HEK293 (cell line): ENCODE data around the gene TSHZ2.

Experiments used
- CTCF ChIA-PET: fragments of 350-600 bp; formaldehyde crosslinking; extraction: SDS; loops from one replicate; lab custom pipeline; 2021; ENCODE audit warnings: antibody characterized with exemption; lab: Yijun Ruan, JAX
- POLR2A ChIA-PET: fragments of 300-600 bp; formaldehyde crosslinking; extraction: SDS; loops from one replicate; lab custom pipeline; 2020; ENCODE audit warnings: antibody characterized with exemption, inconsistent platforms; lab: Yijun Ruan, JAX
- H3K27ac ChIP-seq: fragments of 200-500 bp; sonication (Bioruptor generic); 2 replicates; pipeline ENCODE4 v1.5.1; 2014; ENCODE audit warnings: low read depth, low read length, control low read depth, inconsistent platforms; ENCODE audit errors: extremely low read depth
- H3K36me3 ChIP-seq, 2 experiments: fragments of 200-500 bp in 1 of 2; sonication (Bioruptor generic) in 1 of 2; 1 replicate in 1 of 2; 2 replicates in 1 of 2; pipeline ENCODE4 v1.5.1; 2014 to 2017; ENCODE audit warnings: inconsistent platforms in 2 of 2, low read length in 2 of 2; ENCODE audit not compliant: control insufficient read depth in 2 of 2, insufficient read depth in 1 of 2
- H3K4me1 ChIP-seq: fragments of 200-500 bp; sonication (Bioruptor generic); 2 replicates; pipeline ENCODE4 v1.5.1; 2014; ENCODE audit warnings: mild to moderate bottlenecking, low read length, inconsistent platforms; ENCODE audit not compliant: control insufficient read depth, insufficient read depth
- H3K4me3 ChIP-seq: 2 replicates; pipeline ENCODE4 v1.5.1; 2011; ENCODE audit warnings: low read depth, mild to moderate bottlenecking, control low read depth, low read length, moderate library complexity
- H3K9me3 ChIP-seq: fragments of 200-500 bp; sonication (Bioruptor generic); 2 replicates; pipeline ENCODE4 v1.5.1; 2014; ENCODE audit warnings: low read depth, low read length, inconsistent platforms; ENCODE audit not compliant: control insufficient read depth, insufficient read depth
- IKZF3 ChIP-seq: fragments of 450-650 bp; IDR thresholded peaks from 2 replicates; pipeline ENCODE4 v1.5.0; 2018; ENCODE audit warnings: missing biosample characterization, mild to moderate bottlenecking, missing genetic modification characterization, moderate library complexity
- MYNN ChIP-seq: fragments of 450-650 bp; formaldehyde crosslinking; IDR thresholded peaks from 2 replicates; pipeline ENCODE4 v1.5.1; 2016; ENCODE audit warnings: missing biosample characterization, missing genetic modification characterization, borderline replicate concordance
- OVOL3 ChIP-seq: fragments of 450-650 bp; formaldehyde crosslinking; IDR thresholded peaks from 2 replicates; pipeline ENCODE4 v1.5.1; 2016; ENCODE audit warnings: missing biosample characterization, missing genetic modification characterization
- SP3 ChIP-seq: fragments of 450-650 bp; formaldehyde crosslinking; IDR thresholded peaks from 2 replicates; pipeline ENCODE4 v1.5.1; 2016; ENCODE audit warnings: missing biosample characterization, missing genetic modification characterization
- ZNF140 ChIP-seq: fragments of 450-650 bp; formaldehyde crosslinking; IDR thresholded peaks from 2 replicates; pipeline ENCODE4 v1.5.1; 2016; ENCODE audit warnings: missing biosample characterization, missing genetic modification characterization
- ZNF221 ChIP-seq: fragments of 450-650 bp; formaldehyde crosslinking; IDR thresholded peaks from 2 replicates; pipeline ENCODE4 v1.5.1; 2017; ENCODE audit warnings: missing biosample characterization, missing genetic modification characterization, borderline replicate concordance
- ZNF239 ChIP-seq: fragments of 450-650 bp; formaldehyde crosslinking; IDR thresholded peaks from 2 replicates; pipeline ENCODE4 v1.5.1; 2016; ENCODE audit warnings: missing biosample characterization, missing genetic modification characterization
- ZSCAN30 ChIP-seq: fragments of 450-650 bp; IDR thresholded peaks from 2 replicates; pipeline ENCODE4 v1.5.1; 2018; ENCODE audit warnings: missing biosample characterization, mild to moderate bottlenecking, missing genetic modification characterization, moderate library complexity
- TF ChIP-seq, protein P1 (sequence below): fragments of 450-650 bp; formaldehyde crosslinking; IDR thresholded peaks from 2 replicates; pipeline ENCODE4 v1.5.1; 2016; ENCODE audit warnings: missing biosample characterization, missing genetic modification characterization
- TF ChIP-seq, protein P2 (sequence below): fragments of 450-650 bp; formaldehyde crosslinking; IDR thresholded peaks from 2 replicates; pipeline ENCODE4 v1.5.1; 2016; ENCODE audit warnings: missing biosample characterization, missing genetic modification characterization
- TF ChIP-seq, protein P3 (sequence below): fragments of 450-650 bp; formaldehyde crosslinking; IDR thresholded peaks from 2 replicates; pipeline ENCODE4 v1.5.1; 2017; ENCODE audit warnings: missing biosample characterization, missing genetic modification characterization
- TF ChIP-seq, protein P4 (sequence below): fragments of 450-650 bp; formaldehyde crosslinking; IDR thresholded peaks from 2 replicates; pipeline ENCODE4 v1.5.1; 2016; ENCODE audit warnings: missing biosample characterization, missing genetic modification characterization
- TF ChIP-seq, protein P5 (sequence below): fragments of 450-650 bp; formaldehyde crosslinking; IDR thresholded peaks from 2 replicates; pipeline ENCODE4 v1.5.1; 2016; ENCODE audit warnings: missing biosample characterization, missing genetic modification characterization

TSHZ2 gene

DNA sequence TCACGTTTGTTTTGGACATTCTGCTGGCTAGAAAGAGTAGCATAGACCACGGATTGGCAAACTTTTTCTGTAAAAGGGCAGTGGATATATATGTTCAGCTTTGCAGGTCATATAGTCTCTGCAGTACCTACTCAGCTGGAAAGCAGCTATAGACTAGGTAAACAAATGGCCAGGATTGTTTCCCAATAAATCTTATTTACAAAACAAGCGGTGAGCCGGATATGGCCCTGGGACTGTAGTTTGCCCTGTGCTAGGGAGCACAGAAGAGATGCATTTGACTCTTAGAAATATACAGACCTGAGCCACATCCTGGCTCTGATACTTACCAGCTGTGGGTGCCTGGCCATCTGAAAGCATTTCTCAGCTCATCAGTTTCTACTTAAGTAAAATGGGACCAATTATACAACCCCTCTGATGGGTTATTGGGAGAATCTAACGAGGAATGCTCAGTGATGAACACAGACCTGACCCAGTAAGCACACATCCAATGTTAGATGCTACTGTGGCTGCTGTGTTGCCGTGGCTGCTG, 120.7 kb downstream of the TSHZ2 start (continued):
- TF ChIP-seq, protein P1, sequence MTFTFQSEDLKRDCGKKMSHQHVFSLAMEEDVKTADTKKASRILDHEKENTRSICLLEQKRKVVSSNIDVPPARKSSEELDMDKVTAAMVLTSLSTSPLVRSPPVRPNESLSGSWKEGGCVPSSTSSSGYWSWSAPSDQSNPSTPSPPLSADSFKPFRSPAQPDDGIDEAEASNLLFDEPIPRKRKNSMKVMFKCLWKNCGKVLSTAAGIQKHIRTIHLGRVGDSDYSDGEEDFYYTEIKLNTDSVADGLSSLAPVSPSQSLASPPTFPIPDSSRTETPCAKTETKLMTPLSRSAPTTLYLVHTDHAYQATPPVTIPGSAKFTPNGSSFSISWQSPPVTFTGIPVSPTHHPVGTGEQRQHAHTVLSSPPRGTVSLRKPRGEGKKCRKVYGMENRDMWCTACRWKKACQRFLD (tag by site-specific recombination), result no peak
- no peak for TF ChIP-seq ZNF239 (tag by site-specific recombination)

DNA sequence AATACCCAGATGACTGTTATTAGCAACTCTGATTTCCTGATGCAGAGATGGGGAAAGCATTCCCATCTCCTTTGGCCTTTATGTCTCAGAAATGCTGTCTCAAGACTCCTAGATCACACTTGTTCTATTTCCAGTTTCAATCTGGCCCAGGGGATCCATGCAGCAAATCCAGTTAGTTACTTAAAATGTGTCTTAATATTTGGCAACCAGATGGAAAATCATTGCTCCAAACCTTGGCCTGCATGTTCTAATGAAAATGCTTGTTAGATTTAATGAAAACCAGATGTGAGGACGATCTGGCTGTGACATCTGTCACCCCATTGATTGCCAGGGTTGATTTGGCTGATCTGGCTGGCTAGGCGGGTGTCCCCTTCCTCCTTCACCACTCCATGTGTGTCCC, 125.2 kb downstream of the TSHZ2 start:
- Histone ChIP-seq H3K36me3 (no peaks in the 10 kb centered on the region), H3K4me1 (no peaks in the 10 kb centered on the region), H3K4me3 (no peak overlapping the region), H3K27ac (no peak overlapping the region), H3K9me3 (no peaks in the 10 kb centered on the region)
- ChIA-PET CTCF (no interaction called here), POLR2A (no interaction called here)
- no peak for TF ChIP-seq ZSCAN30 (tag by site-specific recombination)
- no peak for TF ChIP-seq ZNF140 (tag by site-specific recombination)
- TF ChIP-seq, protein P2, sequence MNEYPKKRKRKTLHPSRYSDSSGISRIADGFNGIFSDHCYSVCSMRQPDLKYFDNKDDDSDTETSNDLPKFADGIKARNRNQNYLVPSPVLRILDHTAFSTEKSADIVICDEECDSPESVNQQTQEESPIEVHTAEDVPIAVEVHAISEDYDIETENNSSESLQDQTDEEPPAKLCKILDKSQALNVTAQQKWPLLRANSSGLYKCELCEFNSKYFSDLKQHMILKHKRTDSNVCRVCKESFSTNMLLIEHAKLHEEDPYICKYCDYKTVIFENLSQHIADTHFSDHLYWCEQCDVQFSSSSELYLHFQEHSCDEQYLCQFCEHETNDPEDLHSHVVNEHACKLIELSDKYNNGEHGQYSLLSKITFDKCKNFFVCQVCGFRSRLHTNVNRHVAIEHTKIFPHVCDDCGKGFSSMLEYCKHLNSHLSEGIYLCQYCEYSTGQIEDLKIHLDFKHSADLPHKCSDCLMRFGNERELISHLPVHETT, result no peak
- no peak for TF ChIP-seq IKZF3 (tag by site-specific recombination)
- no peak for TF ChIP-seq ZNF221 (tag by site-specific recombination)

DNA sequence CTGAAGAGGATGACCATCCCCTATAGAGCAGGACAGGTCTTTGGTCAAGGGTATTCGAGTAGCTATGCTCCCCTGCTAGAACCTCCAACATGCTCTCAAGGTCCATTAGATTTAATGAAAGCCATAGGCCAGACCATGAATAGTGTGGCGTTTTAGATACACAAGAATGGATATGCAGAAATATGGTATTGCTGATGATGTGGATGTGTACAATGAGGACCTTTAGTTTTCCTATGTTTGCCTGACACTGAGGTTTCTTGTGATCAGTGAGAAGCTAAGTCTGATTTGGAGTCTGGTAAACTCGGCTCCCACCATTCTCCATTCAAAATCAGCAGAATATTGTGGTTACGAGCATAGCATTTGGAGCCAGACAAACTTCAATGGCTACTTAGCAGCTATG, 125.6 kb downstream of the TSHZ2 start:
- TF ChIP-seq SP3 (no peak), OVOL3 (tag by site-specific recombination) (no peak), MYNN (tag by site-specific recombination) (no peak)
- TF ChIP-seq, protein P3, sequence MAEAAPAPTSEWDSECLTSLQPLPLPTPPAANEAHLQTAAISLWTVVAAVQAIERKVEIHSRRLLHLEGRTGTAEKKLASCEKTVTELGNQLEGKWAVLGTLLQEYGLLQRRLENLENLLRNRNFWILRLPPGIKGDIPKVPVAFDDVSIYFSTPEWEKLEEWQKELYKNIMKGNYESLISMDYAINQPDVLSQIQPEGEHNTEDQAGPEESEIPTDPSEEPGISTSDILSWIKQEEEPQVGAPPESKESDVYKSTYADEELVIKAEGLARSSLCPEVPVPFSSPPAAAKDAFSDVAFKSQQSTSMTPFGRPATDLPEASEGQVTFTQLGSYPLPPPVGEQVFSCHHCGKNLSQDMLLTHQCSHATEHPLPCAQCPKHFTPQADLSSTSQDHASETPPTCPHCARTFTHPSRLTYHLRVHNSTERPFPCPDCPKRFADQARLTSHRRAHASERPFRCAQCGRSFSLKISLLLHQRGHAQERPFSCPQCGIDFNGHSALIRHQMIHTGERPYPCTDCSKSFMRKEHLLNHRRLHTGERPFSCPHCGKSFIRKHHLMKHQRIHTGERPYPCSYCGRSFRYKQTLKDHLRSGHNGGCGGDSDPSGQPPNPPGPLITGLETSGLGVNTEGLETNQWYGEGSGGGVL (tag by site-specific recombination), result no peak
- TF ChIP-seq, protein P4, sequence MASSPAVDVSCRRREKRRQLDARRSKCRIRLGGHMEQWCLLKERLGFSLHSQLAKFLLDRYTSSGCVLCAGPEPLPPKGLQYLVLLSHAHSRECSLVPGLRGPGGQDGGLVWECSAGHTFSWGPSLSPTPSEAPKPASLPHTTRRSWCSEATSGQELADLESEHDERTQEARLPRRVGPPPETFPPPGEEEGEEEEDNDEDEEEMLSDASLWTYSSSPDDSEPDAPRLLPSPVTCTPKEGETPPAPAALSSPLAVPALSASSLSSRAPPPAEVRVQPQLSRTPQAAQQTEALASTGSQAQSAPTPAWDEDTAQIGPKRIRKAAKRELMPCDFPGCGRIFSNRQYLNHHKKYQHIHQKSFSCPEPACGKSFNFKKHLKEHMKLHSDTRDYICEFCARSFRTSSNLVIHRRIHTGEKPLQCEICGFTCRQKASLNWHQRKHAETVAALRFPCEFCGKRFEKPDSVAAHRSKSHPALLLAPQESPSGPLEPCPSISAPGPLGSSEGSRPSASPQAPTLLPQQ (tag by site-specific recombination), result no peak
- TF ChIP-seq, protein P5, sequence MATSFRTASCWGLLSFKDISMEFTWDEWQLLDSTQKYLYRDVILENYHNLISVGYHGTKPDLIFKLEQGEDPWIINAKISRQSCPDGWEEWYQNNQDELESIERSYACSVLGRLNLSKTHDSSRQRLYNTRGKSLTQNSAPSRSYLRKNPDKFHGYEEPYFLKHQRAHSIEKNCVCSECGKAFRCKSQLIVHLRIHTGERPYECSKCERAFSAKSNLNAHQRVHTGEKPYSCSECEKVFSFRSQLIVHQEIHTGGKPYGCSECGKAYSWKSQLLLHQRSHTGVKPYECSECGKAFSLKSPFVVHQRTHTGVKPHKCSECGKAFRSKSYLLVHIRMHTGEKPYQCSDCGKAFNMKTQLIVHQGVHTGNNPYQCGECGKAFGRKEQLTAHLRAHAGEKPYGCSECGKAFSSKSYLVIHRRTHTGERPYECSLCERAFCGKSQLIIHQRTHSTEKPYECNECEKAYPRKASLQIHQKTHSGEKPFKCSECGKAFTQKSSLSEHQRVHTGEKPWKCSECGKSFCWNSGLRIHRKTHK (tag by site-specific recombination), result no peak
- ChIA-PET CTCF (no interaction called here), POLR2A (no interaction called here)
- Histone ChIP-seq H3K4me3 (no peak overlapping the region), H3K36me3 (no peaks in the 10 kb centered on the region), H3K27ac (no peak overlapping the region), H3K4me1 (no peaks in the 10 kb centered on the region), H3K9me3 (no peaks in the 10 kb centered on the region)
